Measurements from ENCODE around the gene CCDC78.

DNA sequence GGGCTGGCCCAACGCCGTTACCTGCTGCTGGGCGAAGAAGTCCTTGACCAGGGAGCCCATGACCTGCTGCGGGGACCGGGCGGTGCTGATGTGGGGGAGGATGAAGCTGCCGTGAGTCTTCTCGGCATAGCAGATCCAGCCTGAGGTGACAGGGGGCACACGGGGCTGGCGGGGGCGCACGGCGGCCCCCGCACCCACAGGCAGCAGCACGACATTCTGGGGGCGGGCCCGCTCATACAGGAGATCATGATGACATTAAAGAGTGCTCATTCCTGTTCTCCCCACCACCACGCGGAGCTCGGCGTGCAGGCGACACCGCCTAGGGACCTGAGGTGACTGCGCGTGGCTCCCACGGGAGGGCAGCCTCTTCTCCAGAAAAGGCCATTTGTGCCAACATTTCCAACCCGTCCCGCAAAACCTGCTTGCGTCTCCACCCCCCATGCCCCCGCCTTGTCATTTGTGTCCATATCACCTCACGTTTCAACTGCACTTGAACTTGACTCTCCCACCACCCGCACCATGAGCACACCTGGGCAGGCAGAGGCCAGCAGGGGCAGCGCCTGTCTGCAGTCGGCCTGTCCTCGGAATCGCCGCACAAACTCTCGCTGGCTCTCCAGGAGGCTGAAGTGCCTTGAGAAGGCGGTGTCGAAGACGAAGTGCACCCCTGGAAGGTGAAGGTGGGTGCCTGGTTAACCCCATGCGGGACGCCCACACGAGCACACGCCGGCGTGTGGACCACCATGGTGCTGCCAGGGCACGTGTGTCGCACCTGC, 8.2 kb upstream of the CCDC78 start:
- no peak for TF ChIP-seq CTCF (IDR thresholded peaks at IDR 0.05; ENCODE audit: insufficient read depth, low read length)
- TF ChIP-seq, protein P1, sequence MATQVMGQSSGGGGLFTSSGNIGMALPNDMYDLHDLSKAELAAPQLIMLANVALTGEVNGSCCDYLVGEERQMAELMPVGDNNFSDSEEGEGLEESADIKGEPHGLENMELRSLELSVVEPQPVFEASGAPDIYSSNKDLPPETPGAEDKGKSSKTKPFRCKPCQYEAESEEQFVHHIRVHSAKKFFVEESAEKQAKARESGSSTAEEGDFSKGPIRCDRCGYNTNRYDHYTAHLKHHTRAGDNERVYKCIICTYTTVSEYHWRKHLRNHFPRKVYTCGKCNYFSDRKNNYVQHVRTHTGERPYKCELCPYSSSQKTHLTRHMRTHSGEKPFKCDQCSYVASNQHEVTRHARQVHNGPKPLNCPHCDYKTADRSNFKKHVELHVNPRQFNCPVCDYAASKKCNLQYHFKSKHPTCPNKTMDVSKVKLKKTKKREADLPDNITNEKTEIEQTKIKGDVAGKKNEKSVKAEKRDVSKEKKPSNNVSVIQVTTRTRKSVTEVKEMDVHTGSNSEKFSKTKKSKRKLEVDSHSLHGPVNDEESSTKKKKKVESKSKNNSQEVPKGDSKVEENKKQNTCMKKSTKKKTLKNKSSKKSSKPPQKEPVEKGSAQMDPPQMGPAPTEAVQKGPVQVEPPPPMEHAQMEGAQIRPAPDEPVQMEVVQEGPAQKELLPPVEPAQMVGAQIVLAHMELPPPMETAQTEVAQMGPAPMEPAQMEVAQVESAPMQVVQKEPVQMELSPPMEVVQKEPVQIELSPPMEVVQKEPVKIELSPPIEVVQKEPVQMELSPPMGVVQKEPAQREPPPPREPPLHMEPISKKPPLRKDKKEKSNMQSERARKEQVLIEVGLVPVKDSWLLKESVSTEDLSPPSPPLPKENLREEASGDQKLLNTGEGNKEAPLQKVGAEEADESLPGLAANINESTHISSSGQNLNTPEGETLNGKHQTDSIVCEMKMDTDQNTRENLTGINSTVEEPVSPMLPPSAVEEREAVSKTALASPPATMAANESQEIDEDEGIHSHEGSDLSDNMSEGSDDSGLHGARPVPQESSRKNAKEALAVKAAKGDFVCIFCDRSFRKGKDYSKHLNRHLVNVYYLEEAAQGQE (IDR thresholded peaks at IDR 0.05; ENCODE audit: insufficient replicate concordance, low read depth), result no peak

Data from HL-60 (cell line).